Heart left ventricle (tissue), 16 donors: ENCODE results near the gene CES1. TPM values are rescaled to one million over a fixed set of nuclear protein-coding genes. Genes with fewer than 3 reads are reported as not detected.
A peak's percentile ranks its signal among the peaks of the same experiment; 100 is the strongest.
"Not testable (repeated sequence)": the region's sequence is repeated elsewhere in the genome, so short reads cannot be mapped to it uniquely, and the experiment has no call there.

Source experiments
- ATAC-seq, 4 donors: fragments of 200-7000 bp; cut with Tn5 transposase; one replicate each; pipeline ENCODE4 v1.9.1; 2020 to 2022; ENCODE audit warnings: moderate library complexity in 4 of 4, mild to moderate bottlenecking in 3 of 4, moderate number of reproducible peaks in 1 of 4
- DNase-seq, 5 donors: peaks; one replicate each; pipeline ENCODE4 v3.0.0-alpha.2; 2020
- H3K27ac ChIP-seq, 12 donors: fragments of 200-600 bp; sonication (generic) in 4 of 12; one replicate each; pipeline versions ENCODE4 v1.5.0 to v1.8.0; 2016 to 2022; ENCODE audit warnings: mild to moderate bottlenecking in 2 of 12
- H3K27me3 ChIP-seq, 9 donors: fragments of 200-600 bp; sonication (generic) in 2 of 9; one replicate each; pipeline versions ENCODE4 v1.5.1 to v1.8.0; 2016 to 2022; ENCODE audit warnings: mild to moderate bottlenecking in 3 of 9
- H3K36me3 ChIP-seq, 9 donors: fragments of 200-600 bp; sonication (generic) in 2 of 9; one replicate each; pipeline versions ENCODE4 v1.5.0 to v1.8.0; 2018 to 2022; ENCODE audit warnings: mild to moderate bottlenecking in 2 of 9
- H3K4me1 ChIP-seq, 12 donors: fragments of 200-600 bp; sonication (generic) in 4 of 12; one replicate each; pipeline versions ENCODE4 v1.5.0 to v1.8.0; 2016 to 2022; ENCODE audit warnings: mild to moderate bottlenecking in 3 of 12
- H3K4me3 ChIP-seq, 12 donors: fragments of 200-600 bp; sonication (generic) in 4 of 12; one replicate each; pipeline versions ENCODE4 v1.5.0 to v1.8.0; 2017 to 2022; ENCODE audit warnings: mild to moderate bottlenecking in 9 of 12, moderate library complexity in 4 of 12
- H3K9me3 ChIP-seq, 12 donors: fragments of 200-600 bp; sonication (generic) in 4 of 12; one replicate each; pipeline versions ENCODE4 v1.5.0 to v1.8.0; 2016 to 2022; ENCODE audit warnings: mild to moderate bottlenecking in 1 of 12
- CTCF ChIP-seq, 12 donors: fragments of 200-600 bp; sonication (generic) in 4 of 12; IDR thresholded peaks; one replicate each; pipeline versions ENCODE4 v1.5.0 to v1.8.0; 2018 to 2022; ENCODE audit warnings: antibody characterized with exemption in 12 of 12, mild to moderate bottlenecking in 5 of 12
- POLR2A ChIP-seq, 2 donors: fragments of 450-650 bp; IDR thresholded peaks; one replicate each; pipeline ENCODE4 v1.6.1; 2017; ENCODE audit warnings: antibody characterized with exemption in 2 of 2, mild to moderate bottlenecking in 2 of 2, moderate library complexity in 2 of 2
- whole genome bisulfite sequencing, 4 donors: extraction: QIAGEN DNeasy Blood & Tissue Kit in 2 of 4; methylation state at CpG; one replicate each; pipeline versions ENCODE4 v1.1.5 to v1.1.7; 2013 to 2018; 5-methylcytosine and 5-hydroxymethylcytosine counted together
- intact Hi-C, 10 donors: fragments of 100-400 bp; cut with DNase I; formaldehyde crosslinking; loops; one replicate each; pipeline versions ENCODE4 v1.11.1 to v1.14.2; 2022
- polyA plus RNA-seq, 2 donors: library from polyadenylated mRNA; stranded (reverse); fragments of 200-250 nt; gene quantifications; one replicate each; pipeline ENCODE4 v1.2.3, GENCODE V29; 2013
- total RNA-seq, 9 donors: library from RNA; depleted of rRNA in 2 of 9; stranded (reverse); fragments of >200 nt in 2 of 9; fragmentation: NEBNext Ultra II Directional in 3 of 9; extraction: Animal tissue kit (Norgen Biotek cat#: 25700) in 3 of 9; gene quantifications; one replicate each; pipeline versions ENCODE4 v1.1.0 to v1.2.4, GENCODE V29; 2016 to 2023
- donor health status: ischemic (EF 13 %, LVEDD 7.1; RV severe dilation, severe dysfunction).
- donor health status: healthy with polysubstance abuse.
- donor health status: DM: no; HTN: yes; CAD: no.
- donor health status: DM: no; HTN: no; CAD: no.
- donor health status: ischemic (EF 25% LVEDD 6.9; RV normal size, moderate dysfunction).
- donor health status: ischemic (EF 25% LVEDD 5.7; RV mildly dilated, moderate dysfunction).
- donor health status: healthy.
- donor health status: DM: yes; HTN: yes; CAD: no.
- donor health status: ischemic (EF 35%, LVEDD 5.7; RV mildly dilated, moderate dysfunction).
- donor health status: nonischemic (EF 11% LVEDD 7.7; RV severe dilation, severe dysfunction).
- donor health status: DM: yes; HTN: yes; CAD: no.
- donor health status: PGD.
- donor health status: ischemic (EF 29% LVEDD 5.4; RV normal size, mild dysfunction).
- donor health status: nonischemic (EF 23%, LVEDD 6.1; RV moderate dilation, normal function).

CES1 gene
- total and polyA plus RNA-seq, 11 donors, result 4.0 to 31.3 (median 20.6) TPM

- Histone ChIP-seq H3K4me3 (no peak overlapping the region), H3K36me3 (no peaks in the 10 kb centered on the region), H3K27me3 (peaks cover 0 to 4% (median 0%) of the 10 kb centered on the region in 9 donors), H3K9me3 (no peaks in the 10 kb centered on the region), H3K27ac (no peak overlapping the region), H3K4me1 (peaks cover 0 to 7% (median 0%) of the 10 kb centered on the region in 12 donors)
- TF ChIP-seq CTCF (IDR thresholded peaks at IDR 0.05), result no peak
- TF ChIP-seq POLR2A (IDR thresholded peaks at IDR 0.05), result no peak
- intact Hi-C loops, result no loop called here
- 38 to 85% (median 60%) methylated on average over 3 of the region's 3 CpGs for WGBS, 4 donors
- DNase-seq (no peak), ATAC-seq (no peak)
Measured at GRCh38 chr16:55765161-55765560, 67.7 kb downstream of the CES1 start.

GRCh38 chr16:55760310-55761001 lies 72.4 kb downstream of the CES1 start:
- WGBS, 4 donors, result 30 to 72% (median 37%) methylated on average over 30 of the region's 30 CpGs
- H3K27ac ChIP-seq, result peak overlapping the region in 6 of 12 donors; percentile 48 to 64 (median 56)
- H3K9me3 ChIP-seq, result no peaks in the 10 kb centered on the region
- peak overlapping the region in 7 of 12 donors; percentile 12 to 41 (median 20) for H3K4me3 ChIP-seq
- TF ChIP-seq POLR2A (IDR thresholded peaks at IDR 0.05) (no peak), CTCF (IDR thresholded peaks at IDR 0.05) (no peak)
- peaks cover 0 to 12% (median 0%) of the 10 kb centered on the region in 12 donors for H3K4me1 ChIP-seq
- intact Hi-C loops, result loop anchor here in 4 of 10 donors (2.0 to 5.0 kb wide), 3 partner anchors 70 to 72 kb away; partner anchors contain the start of gene CES1 (in 2 of the 4)
- peaks cover 0 to 2% (median 0%) of the 10 kb centered on the region in 9 donors for H3K27me3 ChIP-seq
- DNase-seq, result peak in 3 of 5 donors; percentile 26 to 74 (median 26)
- peak; percentile 4 to 80 (median 66) for ATAC-seq
- H3K36me3 ChIP-seq, result no peaks in the 10 kb centered on the region

GRCh38 chr16:55759965-55760309 lies 73.0 kb downstream of the CES1 start:
- H3K4me3 ChIP-seq, H3K36me3 ChIP-seq, H3K9me3 ChIP-seq, H3K27me3 ChIP-seq: not testable (repeated sequence)
- ATAC-seq (peak; percentile 73 to 88 (median 86)), DNase-seq (peak in 1 of 5 donors; percentile 13)
- Histone ChIP-seq H3K27ac (peak overlapping the region in 6 of 12 donors; percentile 48 to 64 (median 56)), H3K4me1 (peaks cover 0 to 12% (median 0%) of the 10 kb centered on the region in 12 donors)
- intact Hi-C loops, result loop anchor here in 4 of 10 donors (2.0 to 5.0 kb wide), 3 partner anchors 71 to 73 kb away; partner anchors contain the start of gene CES1 (in 2 of the 4)
- 30 to 39% (median 33%) methylated on average over 3 of the region's 3 CpGs for WGBS, 4 donors

GRCh38 chr16:55757595-55758527 lies 75.0 kb downstream of the CES1 start:
- not testable (repeated sequence) for H3K36me3 ChIP-seq

GRCh38 chr16:55756963-55757362 lies 75.9 kb downstream of the CES1 start:
- Histone ChIP-seq H3K27me3 (peaks cover 0 to 2% (median 0%) of the 10 kb centered on the region in 9 donors), H3K9me3 (peaks cover 0 to 16% (median 4%) of the 10 kb centered on the region in 12 donors), H3K4me3 (no peak overlapping the region), H3K4me1 (peaks cover 0 to 12% (median 0%) of the 10 kb centered on the region in 12 donors), H3K36me3 (no peaks in the 10 kb centered on the region), H3K27ac (no peak overlapping the region)
- intact Hi-C loops, result no loop called here
- ATAC-seq, result no peak
- WGBS, 4 donors, result 75 to 83% (median 79%) methylated on average over 4 of the region's 4 CpGs
- TF ChIP-seq CTCF (IDR thresholded peaks at IDR 0.05) (no peak), POLR2A (IDR thresholded peaks at IDR 0.05) (no peak)
- DNase-seq, result no peak

More at GRCh38 chr16:55757595-55758527, 75.0 kb downstream of the CES1 start:
- WGBS, 4 donors, result 47 to 57% (median 53%) methylated on average over 6 of the region's 6 CpGs
- H3K9me3 ChIP-seq, intact Hi-C loops, H3K27me3 ChIP-seq, H3K4me3 ChIP-seq, H3K27ac ChIP-seq, DNase-seq: not testable (repeated sequence)
- peak in 1 of 4 donors; percentile 74 for ATAC-seq
- peaks cover 0 to 12% (median 0%) of the 10 kb centered on the region in 12 donors for H3K4me1 ChIP-seq
